Measurements from ENCODE around the gene KLK13. TPM values are rescaled to one million over a fixed set of nuclear protein-coding genes. Genes with fewer than 3 reads are reported as not detected.

Gene KLK13
- total RNA-seq, 2 donors from 2014 or later, result 0.77 TPM; not detected in 1

DNA sequence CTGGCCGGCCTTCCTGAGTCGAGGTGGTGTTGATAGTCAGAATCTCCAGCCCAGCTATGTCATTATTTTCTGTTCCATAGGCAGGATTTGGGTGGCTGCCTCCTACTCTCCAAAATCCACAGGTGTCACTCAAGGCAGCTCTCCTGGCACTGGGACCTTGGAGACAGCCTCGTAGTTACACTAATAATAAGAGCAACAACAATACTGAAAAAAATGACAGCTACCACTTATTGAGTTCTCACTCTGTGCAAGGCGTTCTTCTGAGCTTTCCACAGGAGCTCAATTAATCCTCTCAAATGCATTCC is 17.9 kb downstream of the KLK13 start:
- no peaks in the 10 kb centered on the region for H3K4me1 ChIP-seq (replicated peaks)
- WGBS, result 7% methylated on average over 4 of the region's 4 CpGs
- no peak overlapping the region for H3K4me3 ChIP-seq
- TF ChIP-seq, protein P1, sequence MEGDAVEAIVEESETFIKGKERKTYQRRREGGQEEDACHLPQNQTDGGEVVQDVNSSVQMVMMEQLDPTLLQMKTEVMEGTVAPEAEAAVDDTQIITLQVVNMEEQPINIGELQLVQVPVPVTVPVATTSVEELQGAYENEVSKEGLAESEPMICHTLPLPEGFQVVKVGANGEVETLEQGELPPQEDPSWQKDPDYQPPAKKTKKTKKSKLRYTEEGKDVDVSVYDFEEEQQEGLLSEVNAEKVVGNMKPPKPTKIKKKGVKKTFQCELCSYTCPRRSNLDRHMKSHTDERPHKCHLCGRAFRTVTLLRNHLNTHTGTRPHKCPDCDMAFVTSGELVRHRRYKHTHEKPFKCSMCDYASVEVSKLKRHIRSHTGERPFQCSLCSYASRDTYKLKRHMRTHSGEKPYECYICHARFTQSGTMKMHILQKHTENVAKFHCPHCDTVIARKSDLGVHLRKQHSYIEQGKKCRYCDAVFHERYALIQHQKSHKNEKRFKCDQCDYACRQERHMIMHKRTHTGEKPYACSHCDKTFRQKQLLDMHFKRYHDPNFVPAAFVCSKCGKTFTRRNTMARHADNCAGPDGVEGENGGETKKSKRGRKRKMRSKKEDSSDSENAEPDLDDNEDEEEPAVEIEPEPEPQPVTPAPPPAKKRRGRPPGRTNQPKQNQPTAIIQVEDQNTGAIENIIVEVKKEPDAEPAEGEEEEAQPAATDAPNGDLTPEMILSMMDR (IDR thresholded peaks at IDR 0.05), result no peak
- TF ChIP-seq POLR2A (IDR thresholded peaks at IDR 0.05), result no peak
- no peak for TF ChIP-seq POLR2AphosphoS5 (IDR thresholded peaks at IDR 0.05)
- intact Hi-C loops (cut with DNase I), result no loop called here
- H3K9me3 ChIP-seq, result no peaks in the 10 kb centered on the region
- DNase-seq (ENCODE audit: low spot score), result no peak
- H3K36me3 ChIP-seq, result no peaks in the 10 kb centered on the region
- no peak overlapping the region for H3K27ac ChIP-seq
- no peaks in the 10 kb centered on the region for H3K27me3 ChIP-seq (replicated peaks; ENCODE audit: insufficient read depth)

DNA sequence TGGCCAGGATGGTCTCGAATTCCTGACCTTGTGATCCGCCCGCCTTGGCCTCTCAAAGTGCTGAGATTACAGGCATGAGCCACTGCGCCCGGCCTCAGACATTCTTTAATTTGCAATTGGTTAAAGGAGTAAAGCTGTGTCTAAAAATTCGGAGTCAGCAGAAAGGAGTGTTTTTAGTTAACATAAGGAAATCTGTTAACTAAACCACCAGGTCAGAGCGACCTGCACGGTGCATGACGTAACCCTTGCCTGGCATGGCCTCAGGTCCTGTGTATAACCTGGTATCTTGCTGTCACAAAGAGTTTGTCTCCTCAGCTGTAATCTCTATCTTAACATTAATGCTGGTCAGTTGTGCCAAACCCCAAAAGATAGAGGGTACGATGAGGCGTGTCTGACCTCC is 20.6 kb downstream of the KLK13 start:
- Histone ChIP-seq H3K4me3 (no peak overlapping the region), H3K27me3 (replicated peaks; ENCODE audit: insufficient read depth) (no peaks in the 10 kb centered on the region), H3K9me3 (no peaks in the 10 kb centered on the region), H3K27ac (no peak overlapping the region), H3K4me1 (replicated peaks) (no peaks in the 10 kb centered on the region), H3K36me3 (no peaks in the 10 kb centered on the region)
- 88% methylated on average over 11 of the region's 11 CpGs for WGBS
- no peak for TF ChIP-seq POLR2AphosphoS5 (IDR thresholded peaks at IDR 0.05)
- no peak for TF ChIP-seq POLR2A (IDR thresholded peaks at IDR 0.05)
- TF ChIP-seq, protein P1 (IDR thresholded peaks at IDR 0.05), result no peak
- intact Hi-C loops (cut with DNase I), result no loop called here
- no peak for DNase-seq (ENCODE audit: low spot score)

DNA sequence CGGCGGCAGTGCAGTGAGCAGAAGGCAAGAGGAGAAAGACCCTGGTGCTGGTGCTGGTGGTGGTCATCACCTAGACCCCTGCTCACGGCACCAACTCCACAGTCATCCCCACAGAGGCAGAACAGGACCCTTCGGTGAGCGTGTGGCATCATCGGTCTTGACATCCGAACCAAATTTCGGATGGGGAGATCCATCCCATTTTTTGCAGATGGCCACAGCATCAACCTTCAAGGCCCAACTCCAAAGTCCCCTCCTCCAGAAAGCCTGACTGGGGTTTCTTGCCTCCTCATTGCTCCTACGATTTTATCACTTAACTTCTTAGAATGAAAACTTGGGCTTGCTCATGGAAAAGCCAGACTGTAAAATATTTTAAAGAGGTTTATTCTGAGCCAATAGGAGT is 21.4 kb downstream of the KLK13 start:
- no peak for DNase-seq (ENCODE audit: low spot score)
- no peak overlapping the region for H3K4me3 ChIP-seq
- H3K36me3 ChIP-seq, result no peaks in the 10 kb centered on the region
- no peaks in the 10 kb centered on the region for H3K9me3 ChIP-seq
- TF ChIP-seq POLR2AphosphoS5 (IDR thresholded peaks at IDR 0.05) (no peak), POLR2A (IDR thresholded peaks at IDR 0.05) (no peak)
- TF ChIP-seq, protein P1 (IDR thresholded peaks at IDR 0.05), result no peak
- no peaks in the 10 kb centered on the region for H3K4me1 ChIP-seq (replicated peaks)
- no peak overlapping the region for H3K27ac ChIP-seq
- H3K27me3 ChIP-seq (replicated peaks; ENCODE audit: insufficient read depth), result no peaks in the 10 kb centered on the region
- intact Hi-C loops (cut with DNase I), result no loop called here
- 85% methylated on average over 9 of the region's 9 CpGs for WGBS

DNA sequence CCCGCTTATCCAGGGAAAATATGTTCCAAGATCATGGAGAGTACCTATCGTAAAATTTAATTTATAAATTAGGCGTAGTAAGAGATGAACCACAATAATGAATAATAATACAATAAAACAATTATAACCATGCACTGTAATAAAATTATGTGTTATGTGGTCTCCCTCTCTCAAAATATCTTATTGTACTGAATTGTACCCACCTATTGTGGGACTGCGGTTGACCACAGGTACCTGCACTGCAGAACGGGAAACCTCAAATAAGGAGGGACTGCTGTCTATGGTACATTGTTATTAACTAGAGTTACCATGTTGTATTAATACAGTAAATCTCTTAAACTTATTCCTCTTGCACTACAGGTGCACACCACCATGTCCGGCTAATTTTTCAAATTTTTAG is 24.7 kb downstream of the KLK13 start:
- no peak overlapping the region for H3K4me3 ChIP-seq
- no peaks in the 10 kb centered on the region for H3K27me3 ChIP-seq (replicated peaks; ENCODE audit: insufficient read depth)
- H3K4me1 ChIP-seq (replicated peaks), result no peaks in the 10 kb centered on the region
- DNase-seq (ENCODE audit: low spot score), result no peak
- no peak overlapping the region for H3K27ac ChIP-seq
- no peaks in the 10 kb centered on the region for H3K9me3 ChIP-seq
- 94% methylated on average over 6 of the region's 6 CpGs for WGBS
- no peaks in the 10 kb centered on the region for H3K36me3 ChIP-seq
- no peak for TF ChIP-seq POLR2A (IDR thresholded peaks at IDR 0.05)
- TF ChIP-seq POLR2AphosphoS5 (IDR thresholded peaks at IDR 0.05), result no peak
- TF ChIP-seq, protein P1 (IDR thresholded peaks at IDR 0.05), result no peak
- intact Hi-C loops (cut with DNase I), result no loop called here

DNA sequence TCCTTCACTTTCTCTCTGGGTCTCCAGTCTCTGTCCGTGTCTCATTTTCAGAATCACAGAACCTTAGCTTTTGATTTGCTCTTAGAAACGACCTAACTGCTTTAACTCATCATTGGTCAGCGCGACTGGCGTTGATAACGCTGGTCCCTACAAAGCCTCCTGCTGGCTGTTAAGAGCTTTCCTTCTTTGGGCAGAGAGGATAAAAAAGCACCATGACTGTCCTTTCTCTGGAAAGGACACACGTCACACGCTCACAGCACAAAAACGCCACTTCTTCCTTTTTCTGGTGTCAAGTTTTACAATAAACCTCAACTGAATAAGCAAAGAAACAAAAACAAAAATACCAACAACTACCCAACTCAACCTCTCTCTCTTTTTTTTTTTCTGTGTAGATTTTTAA is 28.4 kb downstream of the KLK13 start:
- no peaks in the 10 kb centered on the region for H3K4me1 ChIP-seq (replicated peaks)
- H3K9me3 ChIP-seq, result no peaks in the 10 kb centered on the region
- intact Hi-C loops (cut with DNase I), result no loop called here
- WGBS, result 71% methylated on average over 9 of the region's 9 CpGs
- TF ChIP-seq POLR2AphosphoS5 (IDR thresholded peaks at IDR 0.05), result no peak
- TF ChIP-seq, protein P1 (IDR thresholded peaks at IDR 0.05), result no peak
- no peak for TF ChIP-seq POLR2A (IDR thresholded peaks at IDR 0.05)
- H3K27ac ChIP-seq, result no peak overlapping the region
- no peak overlapping the region for H3K4me3 ChIP-seq
- no peaks in the 10 kb centered on the region for H3K27me3 ChIP-seq (replicated peaks; ENCODE audit: insufficient read depth)
- DNase-seq (ENCODE audit: low spot score), result no peak
- no peaks in the 10 kb centered on the region for H3K36me3 ChIP-seq
